ENCODE measurements around the gene OR5AC2.

- TF ChIP-seq CTCF (IDR thresholded peaks at IDR 0.05) (no peak), POLR2A (IDR thresholded peaks at IDR 0.05) (no peak)
Measured at GRCh38 chr3:98058244-98058960, 28.6 kb upstream of the OR5AC2 start.

All from suprapubic skin (tissue), 3 donors.